Measurements from ENCODE around the gene ASPSCR1. TPM values are rescaled to one million over a fixed set of nuclear protein-coding genes. Genes with fewer than 3 reads are reported as not detected.
A peak's percentile ranks its signal among the peaks of the same experiment; 100 is the strongest.

The ASPSCR1 gene
- total and polyA plus RNA-seq, 2 of the 13 experiments (the other 11 are each of a cell fraction or from before 2014, with no cell fraction given) = 274 to 314 TPM

DNA sequence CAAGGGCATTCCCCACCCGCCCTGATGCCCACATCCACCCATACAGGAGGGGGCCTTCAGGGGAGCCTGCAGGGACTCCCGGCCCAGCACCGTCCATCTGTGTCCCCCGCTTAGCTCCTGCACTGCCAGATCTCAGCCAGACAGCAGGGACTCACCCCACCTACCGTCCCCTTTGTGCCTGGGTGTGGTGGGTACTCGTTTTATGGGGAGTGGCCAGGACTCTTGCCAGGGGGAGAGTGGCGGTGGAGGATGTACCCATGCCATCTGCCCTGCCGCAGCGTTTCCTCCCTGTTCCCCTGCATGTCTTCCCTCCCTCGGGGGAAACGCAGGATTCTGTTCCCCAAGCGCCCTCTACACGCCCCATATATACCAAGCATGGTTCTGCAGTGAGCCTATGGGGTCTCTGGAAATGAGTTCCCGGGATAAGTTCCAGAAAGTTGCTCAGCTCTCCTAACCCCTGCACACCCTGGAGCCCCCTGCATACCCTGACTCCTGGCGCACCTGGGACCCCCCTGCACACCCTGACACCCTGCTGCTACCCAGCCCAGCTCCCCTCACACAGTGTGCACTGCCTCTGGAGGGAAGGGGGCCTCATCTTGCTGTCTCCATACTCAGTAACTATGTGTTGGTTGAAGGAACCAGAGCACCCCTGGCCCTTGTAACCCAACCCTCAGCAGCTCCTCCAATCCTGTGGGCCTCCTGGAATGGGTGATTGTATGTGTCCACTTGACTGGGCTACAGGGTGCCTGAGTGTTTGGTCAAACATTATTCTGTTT is 45.7 kb upstream of the ASPSCR1 start (continued):
- TF ChIP-seq ZNF350 (CRISPR knock-in tag; IDR thresholded peaks at IDR 0.05; ENCODE audit: borderline replicate concordance, low read depth) (no peak), ZXDC (CRISPR knock-in tag; IDR thresholded peaks at IDR 0.05) (no peak), ZSCAN5A (CRISPR knock-in tag; IDR thresholded peaks at IDR 0.05; ENCODE audit: borderline replicate concordance) (no peak), JARID2 (CRISPR knock-in tag; IDR thresholded peaks at IDR 0.05; ENCODE audit: insufficient replicate concordance) (no peak), HNF1B (CRISPR knock-in tag; IDR thresholded peaks at IDR 0.05) (no peak), AKAP8 (CRISPR knock-in tag; IDR thresholded peaks at IDR 0.05) (0 out of 2 replicates have a peak, but pooled peaks have one; percentile 59), CBFB (CRISPR knock-in tag; IDR thresholded peaks at IDR 0.05) (no peak), ZNF792 (CRISPR knock-in tag; IDR thresholded peaks at IDR 0.05) (no peak), ZNF761 (CRISPR knock-in tag; conservative IDR thresholded peaks at IDR 0.05) (0 out of 2 replicates have a peak, but pooled peaks have one; percentile 49), HMG20A (CRISPR knock-in tag; IDR thresholded peaks at IDR 0.05; ENCODE audit: borderline replicate concordance) (no peak), ZNF543 (CRISPR knock-in tag; IDR thresholded peaks at IDR 0.05) (0 out of 2 replicates have a peak, but pooled peaks have one; percentile 45), POLR2G (IDR thresholded peaks at IDR 0.05; ENCODE audit: low read depth, low read length) (peak; percentile 66), ZNF546 (CRISPR knock-in tag; conservative IDR thresholded peaks at IDR 0.05) (no peak), ZNF160 (CRISPR knock-in tag; IDR thresholded peaks at IDR 0.05) (no peak), NRL (CRISPR knock-in tag; IDR thresholded peaks at IDR 0.05; ENCODE audit: borderline replicate concordance) (no peak), AGO2 (optimal IDR thresholded peaks at IDR 0.05; ENCODE audit: low read depth, low read length) (peak; percentile 97), NFE2L2 (IDR thresholded peaks at IDR 0.05; ENCODE audit: low read length) (no peak), ZNF547 (CRISPR knock-in tag; IDR thresholded peaks at IDR 0.05) (no peak), NR2F1 (CRISPR knock-in tag; IDR thresholded peaks at IDR 0.05) (no peak), MTA3 (CRISPR knock-in tag; IDR thresholded peaks at IDR 0.05) (no peak), ZNF614 (CRISPR knock-in tag; IDR thresholded peaks at IDR 0.05; ENCODE audit: borderline replicate concordance) (no peak), ZNF354B (CRISPR knock-in tag; IDR thresholded peaks at IDR 0.05) (no peak), SRY (CRISPR knock-in tag; IDR thresholded peaks at IDR 0.05) (0 out of 2 replicates have a peak, but pooled peaks have one; percentile 43)
- TF ChIP-seq, protein P1, sequence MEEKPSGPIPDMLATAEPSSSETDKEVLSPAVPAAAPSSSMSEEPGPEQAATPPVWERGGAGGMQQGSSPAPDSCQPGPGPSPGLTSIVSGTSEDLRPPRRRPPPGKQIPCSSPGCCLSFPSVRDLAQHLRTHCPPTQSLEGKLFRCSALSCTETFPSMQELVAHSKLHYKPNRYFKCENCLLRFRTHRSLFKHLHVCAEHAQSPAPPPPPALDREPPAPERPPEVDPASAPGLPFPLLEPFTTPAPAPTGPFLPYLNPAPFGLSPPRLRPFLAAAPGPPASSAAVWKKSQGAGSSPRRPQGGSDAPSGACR (CRISPR knock-in tag; IDR thresholded peaks at IDR 0.05) = no peak
